Spleen (tissue), 11 donors: ENCODE measurements around the gene VPS25. TPM values are rescaled to one million over a fixed set of nuclear protein-coding genes. Genes with fewer than 3 reads are reported as not detected.
A peak's percentile ranks its signal among the peaks of the same experiment; 100 is the strongest.

Source experiments
- DNase-seq: peaks from one replicate; pipeline ENCODE4 v3.0.0-alpha.2; 2020
- H3K27ac ChIP-seq, 8 donors: fragments of 200-600 bp; sonication (generic) in 7 of 8; 1 replicate in 4 of 8; 2 replicates in 4 of 8; pipeline versions ENCODE4 v1.5.0 to v1.8.0; 2016 to 2021; ENCODE audit warnings: inconsistent platforms in 4 of 8, mild to moderate bottlenecking in 4 of 8, moderate library complexity in 1 of 8
- H3K27me3 ChIP-seq, 7 donors: fragments of 200-600 bp; sonication (generic) in 6 of 7; replicated peaks in 1 of 7; 1 replicate in 4 of 7; 2 replicates in 3 of 7; pipeline versions ENCODE4 v1.5.0 to v1.8.0; 2016 to 2021; ENCODE audit warnings: inconsistent platforms in 3 of 7, mild to moderate bottlenecking in 1 of 7
- H3K36me3 ChIP-seq, 6 donors: fragments of 200-600 bp; sonication (generic) in 5 of 6; 1 replicate in 4 of 6; 2 replicates in 2 of 6; pipeline versions ENCODE4 v1.5.0 to v1.8.0; 2016 to 2021; ENCODE audit warnings: inconsistent platforms in 2 of 6
- H3K4me1 ChIP-seq, 6 donors: fragments of 200-600 bp; sonication (generic) in 5 of 6; 1 replicate in 3 of 6; 2 replicates in 3 of 6; pipeline versions ENCODE4 v1.5.0 to v1.8.0; 2016 to 2021; ENCODE audit warnings: inconsistent platforms in 3 of 6
- H3K4me3 ChIP-seq, 8 donors: fragments of 200-600 bp; sonication (generic) in 7 of 8; 1 replicate in 4 of 8; 2 replicates in 4 of 8; pipeline versions ENCODE4 v1.5.0 to v1.8.0; 2016 to 2021; ENCODE audit warnings: inconsistent platforms in 4 of 8, mild to moderate bottlenecking in 4 of 8, moderate library complexity in 2 of 8
- H3K9me3 ChIP-seq, 8 donors: fragments of 200-600 bp; sonication (generic) in 7 of 8; 1 replicate in 4 of 8; 2 replicates in 4 of 8; pipeline versions ENCODE4 v1.5.0 to v1.8.0; 2016 to 2021; ENCODE audit warnings: inconsistent platforms in 4 of 8
- POLR2A ChIP-seq, 3 donors: fragments of 450-650 bp; IDR thresholded peaks; one replicate each; pipeline ENCODE4 v1.5.1; 2017; ENCODE audit warnings: antibody characterized with exemption in 3 of 3, mild to moderate bottlenecking in 1 of 3
- POLR2AphosphoS5 ChIP-seq, 3 donors: sonication (generic); formaldehyde crosslinking; IDR thresholded peaks; one replicate each; pipeline ENCODE4 v1.5.1; 2017; ENCODE audit warnings: antibody characterized with exemption in 3 of 3
- WGBS, 5 donors: extraction: QIAGEN DNeasy Blood & Tissue Kit in 3 of 5; methylation state at CpG; one replicate each; pipeline versions ENCODE4 v1.1.5 to v1.1.7; 2013 to 2018; 5-methylcytosine and 5-hydroxymethylcytosine counted together
- intact Hi-C: fragments of 100-400 bp; cut with DNase I; formaldehyde crosslinking; loops from one replicate; pipeline ENCODE4 v1.15.0; 2023; ENCODE audit warnings: low total_unique reads
- polyA plus RNA-seq, 3 donors: library from polyadenylated mRNA; stranded (reverse); fragments of 200-250 nt; gene quantifications; one replicate each; pipeline ENCODE4 v1.2.1, GENCODE V29; 2013
- total RNA-seq, 7 donors: library from RNA; depleted of rRNA in 3 of 7; stranded (reverse); fragments of >200 nt in 3 of 7; fragmentation: NEBNext Ultra II Directional in 4 of 7; extraction: Animal tissue kit (Norgen Biotek cat#: 25700) in 4 of 7; gene quantifications; one replicate each; pipeline versions ENCODE4 v1.1.0 to v1.2.1, GENCODE V29; 2016 to 2021
- TF ChIP-seq, protein P1 (sequence below), 11 experiments: fragments of 200-600 bp in 7 of 11; fragments of 450-650 bp in 4 of 11; sonication (generic) in 4 of 11; IDR thresholded peaks in 8 of 11; conservative IDR thresholded peaks in 3 of 11; 1 replicate in 7 of 11; 2 replicates in 4 of 11; pipeline versions ENCODE4 v1.4.0 to v1.8.0; 2016 to 2021; ENCODE audit warnings: antibody characterized with exemption in 11 of 11, inconsistent platforms in 4 of 11, mild to moderate bottlenecking in 1 of 11
- donor health status: healthy with polysubstance abuse.
- donor health status: DM: no; HTN: no; CAD: no; lungs with moderate emphysema.
- donor health status: DM: no; HTN: no; CAD: no.
- donor health status: Bipolar disorder and iron deficiency.
- donor health status: healthy.
- donor health status: DM: no; HTN: no; CAD: no.
- donor health status: DM: yes; HTN: yes; CAD: no.

Gene VPS25
- total and polyA plus RNA-seq, 10 donors = 29.6 to 47.7 (median 35.0) TPM

DNA sequence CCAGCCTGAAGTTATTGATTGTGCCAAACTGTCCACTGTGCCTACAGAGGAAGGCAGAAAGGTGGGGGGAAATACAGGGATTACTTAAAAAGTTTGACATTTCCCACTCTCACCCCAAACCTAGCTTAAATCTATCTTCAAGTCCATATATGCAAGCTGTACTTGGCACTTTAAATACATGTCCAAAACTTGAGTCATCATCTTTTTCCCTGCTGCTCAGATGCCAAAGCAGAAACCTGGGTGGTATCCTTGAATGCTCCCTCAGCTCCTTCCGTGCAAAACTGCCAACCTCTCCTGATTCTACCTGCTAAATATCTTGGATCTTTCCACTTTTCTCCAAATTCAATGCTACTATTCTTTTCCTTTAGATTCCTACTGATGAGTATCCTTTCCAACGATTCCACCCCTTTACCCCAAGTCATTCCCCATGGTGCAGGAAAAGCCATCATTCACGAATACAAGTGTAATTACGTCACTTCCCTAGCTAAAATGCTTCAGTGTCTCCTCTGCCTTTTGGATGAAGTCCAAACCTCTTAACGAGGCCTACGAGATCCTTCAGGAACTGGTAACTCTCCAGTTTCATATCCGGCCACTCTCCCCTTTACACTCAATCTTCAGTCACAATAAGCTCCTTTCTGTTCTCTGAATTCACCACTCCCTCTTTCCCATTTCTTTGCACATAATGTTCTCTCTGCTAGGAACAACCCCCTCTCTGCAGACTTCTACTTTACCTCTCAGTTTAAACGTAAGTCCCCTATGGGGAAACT lies 41.6 kb downstream of the VPS25 start:
- H3K4me1 ChIP-seq = peaks cover 0 to 24% (median 9%) of the 10 kb centered on the region in 6 donors
- 48 to 65% (median 61%) methylated on average over 8 of the region's 8 CpGs for WGBS, 5 donors
- DNase-seq = no peak
- intact Hi-C loops = loop anchor here (10.0 kb wide), 1 partner anchor 100 kb away; no protein-coding TSS in a partner anchor
- H3K27ac ChIP-seq = peak overlapping the region in 5 of 8 donors; percentile 47 to 63 (median 60)
- no peak overlapping the region for H3K4me3 ChIP-seq
- H3K9me3 ChIP-seq = no peaks in the 10 kb centered on the region
- H3K27me3 ChIP-seq = no peaks in the 10 kb centered on the region
- TF ChIP-seq POLR2A (IDR thresholded peaks at IDR 0.05) (no peak), POLR2AphosphoS5 (IDR thresholded peaks at IDR 0.05) (peak in 1 of 3 donors; percentile 13)
- TF ChIP-seq, protein P1, sequence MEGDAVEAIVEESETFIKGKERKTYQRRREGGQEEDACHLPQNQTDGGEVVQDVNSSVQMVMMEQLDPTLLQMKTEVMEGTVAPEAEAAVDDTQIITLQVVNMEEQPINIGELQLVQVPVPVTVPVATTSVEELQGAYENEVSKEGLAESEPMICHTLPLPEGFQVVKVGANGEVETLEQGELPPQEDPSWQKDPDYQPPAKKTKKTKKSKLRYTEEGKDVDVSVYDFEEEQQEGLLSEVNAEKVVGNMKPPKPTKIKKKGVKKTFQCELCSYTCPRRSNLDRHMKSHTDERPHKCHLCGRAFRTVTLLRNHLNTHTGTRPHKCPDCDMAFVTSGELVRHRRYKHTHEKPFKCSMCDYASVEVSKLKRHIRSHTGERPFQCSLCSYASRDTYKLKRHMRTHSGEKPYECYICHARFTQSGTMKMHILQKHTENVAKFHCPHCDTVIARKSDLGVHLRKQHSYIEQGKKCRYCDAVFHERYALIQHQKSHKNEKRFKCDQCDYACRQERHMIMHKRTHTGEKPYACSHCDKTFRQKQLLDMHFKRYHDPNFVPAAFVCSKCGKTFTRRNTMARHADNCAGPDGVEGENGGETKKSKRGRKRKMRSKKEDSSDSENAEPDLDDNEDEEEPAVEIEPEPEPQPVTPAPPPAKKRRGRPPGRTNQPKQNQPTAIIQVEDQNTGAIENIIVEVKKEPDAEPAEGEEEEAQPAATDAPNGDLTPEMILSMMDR (IDR thresholded peaks at IDR 0.05 in 8 of 11, conservative IDR thresholded peaks at IDR 0.05 in 3 of 11) = no peak
- H3K36me3 ChIP-seq = peaks cover 13 to 100% (median 95%) of the 10 kb centered on the region in 6 donors

DNA sequence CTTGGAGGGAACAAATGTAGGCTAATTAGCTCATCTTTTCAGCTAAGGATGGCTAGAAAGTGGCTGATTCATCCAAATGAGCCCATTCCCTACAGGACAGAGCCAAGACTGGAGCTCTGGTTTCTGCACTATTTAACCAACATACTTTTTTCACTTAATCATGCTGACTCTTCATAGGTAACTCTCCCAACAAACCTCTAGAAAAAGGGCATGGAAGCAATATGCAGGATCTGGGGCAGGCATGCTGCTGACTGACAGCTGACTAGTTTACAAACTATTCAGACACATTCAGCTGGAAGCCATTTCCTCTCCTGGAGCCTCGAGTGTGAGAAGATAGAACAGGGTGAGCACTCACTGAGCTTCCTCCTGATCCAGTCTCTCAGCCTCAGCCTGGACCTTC lies 44.6 kb downstream of the VPS25 start:
- Histone ChIP-seq H3K4me3 (no peak overlapping the region), H3K9me3 (no peaks in the 10 kb centered on the region), H3K27me3 (no peaks in the 10 kb centered on the region), H3K27ac (peak overlapping the region in 1 of 8 donors; percentile 43), H3K4me1 (peaks cover 2 to 55% (median 23%) of the 10 kb centered on the region in 6 donors), H3K36me3 (peaks cover 13 to 100% (median 93%) of the 10 kb centered on the region in 6 donors)
- 48 to 67% (median 62%) methylated on average over 1 of the region's 1 CpG for WGBS, 5 donors
- intact Hi-C loops = loop anchor here (10.0 kb wide), 1 partner anchor 103 kb away; no protein-coding TSS in a partner anchor
- DNase-seq = no peak
- TF ChIP-seq POLR2AphosphoS5 (IDR thresholded peaks at IDR 0.05) (no peak), POLR2A (IDR thresholded peaks at IDR 0.05) (no peak)
- TF ChIP-seq, protein P1 (IDR thresholded peaks at IDR 0.05 in 8 of 11, conservative IDR thresholded peaks at IDR 0.05 in 3 of 11) = no peak

DNA sequence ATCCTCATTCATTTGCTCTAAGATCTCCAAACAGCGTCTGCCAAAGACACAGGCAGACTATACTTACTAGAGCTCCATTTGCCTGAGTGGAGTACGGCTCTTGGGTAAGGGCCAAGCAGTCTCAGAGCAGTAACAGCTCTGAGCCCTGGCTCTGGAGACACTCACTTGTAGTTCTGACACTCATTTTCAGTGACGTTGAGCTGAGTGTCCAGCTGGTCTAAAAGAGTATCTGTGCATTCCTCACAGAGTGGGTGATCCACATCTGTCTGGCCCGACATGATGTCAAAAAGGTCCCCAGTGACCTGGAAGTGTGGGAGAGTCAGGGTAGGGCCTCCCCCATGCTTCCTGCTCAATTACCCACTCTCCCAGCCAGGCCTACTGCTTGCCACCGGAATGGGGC lies 45.1 kb downstream of the VPS25 start:
- intact Hi-C loops = loop anchor here (10.0 kb wide), 1 partner anchor 104 kb away; no protein-coding TSS in a partner anchor
- H3K27ac ChIP-seq = peak overlapping the region in 1 of 8 donors; percentile 43
- H3K9me3 ChIP-seq = no peaks in the 10 kb centered on the region
- 81 to 90% (median 84%) methylated on average over 3 to 5 of the region's 5 CpGs for WGBS, 5 donors
- peaks cover 11 to 100% (median 88%) of the 10 kb centered on the region in 6 donors for H3K36me3 ChIP-seq
- H3K27me3 ChIP-seq = no peaks in the 10 kb centered on the region
- H3K4me3 ChIP-seq = no peak overlapping the region
- no peak for DNase-seq
- TF ChIP-seq POLR2AphosphoS5 (IDR thresholded peaks at IDR 0.05) = peak in 1 of 3 donors; percentile 23
- TF ChIP-seq, protein P1 (IDR thresholded peaks at IDR 0.05 in 8 of 11, conservative IDR thresholded peaks at IDR 0.05 in 3 of 11) = no peak
- H3K4me1 ChIP-seq = peaks cover 7 to 60% (median 28%) of the 10 kb centered on the region in 6 donors

DNA sequence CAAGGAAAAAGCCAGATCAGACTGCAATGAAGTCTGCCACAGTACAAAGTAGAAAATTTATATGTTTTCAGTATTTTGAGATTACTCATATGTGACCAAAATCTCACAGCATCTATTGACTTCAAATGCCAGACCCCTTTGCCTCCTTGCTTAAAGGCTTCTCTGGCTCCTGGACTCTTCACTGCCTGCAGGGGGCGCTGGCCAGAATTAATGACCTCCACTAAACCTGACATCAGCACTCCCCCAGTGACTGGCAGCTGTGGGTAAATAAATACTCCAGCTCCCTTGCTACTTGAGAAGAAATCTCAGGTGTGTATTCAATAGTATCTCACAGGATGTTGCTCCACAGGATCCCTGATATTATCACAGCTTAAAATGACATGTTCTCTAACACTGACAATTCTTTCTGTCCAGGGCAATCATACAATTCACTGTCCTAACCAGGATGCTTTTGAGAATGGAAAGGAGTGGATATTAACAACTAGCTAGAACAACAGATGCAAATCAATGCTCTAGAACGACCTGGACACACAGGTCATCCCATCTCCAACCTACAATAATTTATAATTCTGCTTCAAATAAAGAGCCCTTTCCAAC lies 46.8 kb downstream of the VPS25 start:
- peak; percentile 83 for DNase-seq
- TF ChIP-seq POLR2A (IDR thresholded peaks at IDR 0.05) = no peak
- TF ChIP-seq, protein P1 (IDR thresholded peaks at IDR 0.05 in 8 of 11, conservative IDR thresholded peaks at IDR 0.05 in 3 of 11) = peak in 9 of 11 experiments; percentile 31 to 75 (median 65)
- WGBS, 5 donors = 30 to 42% (median 40%) methylated on average over 2 of the region's 2 CpGs
- Histone ChIP-seq H3K9me3 (no peaks in the 10 kb centered on the region), H3K36me3 (peaks cover 10 to 83% (median 71%) of the 10 kb centered on the region in 6 donors), H3K27ac (no peak overlapping the region), H3K4me3 (no peak overlapping the region), H3K4me1 (peaks cover 8 to 65% (median 32%) of the 10 kb centered on the region in 6 donors), H3K27me3 (no peaks in the 10 kb centered on the region)
- intact Hi-C loops = loop anchor here (10.0 kb wide), 1 partner anchor 105 kb away; no protein-coding TSS in a partner anchor
